ENCODE data around the gene KRT6B.
"Not testable (repeated sequence)": the region's sequence is repeated elsewhere in the genome, so short reads cannot be mapped to it uniquely, and the experiment has no call there.

The KRT6B gene

GRCh38 chr12:52469853-52470252, 17.9 kb upstream of the KRT6B start:
- DNase-seq (ENCODE audit: low spot score), result no peak

- no peak for DNase-seq (ENCODE audit: low spot score)
These were observed 13.0 kb upstream of the KRT6B start for GRCh38 chr12:52464897-52465296.

GRCh38 chr12:52461693-52462092, 9.7 kb upstream of the KRT6B start:
- DNase-seq (ENCODE audit: low spot score), result no peak

- DNase-seq (ENCODE audit: low spot score), result no peak
These were observed 6.9 kb upstream of the KRT6B start for GRCh38 chr12:52458861-52459260.

- DNase-seq (ENCODE audit: low spot score), result no peak
These were observed 3.9 kb upstream of the KRT6B start for GRCh38 chr12:52455821-52456220.

- no peak for DNase-seq (ENCODE audit: low spot score)
These were observed 2.7 kb upstream of the KRT6B start for GRCh38 chr12:52454411-52455201.

- DNase-seq (ENCODE audit: low spot score), result no peak
These were observed 3.7 kb downstream of the KRT6B start for GRCh38 chr12:52448228-52448627.

GRCh38 chr12:52447196-52447595, 4.8 kb downstream of the KRT6B start:
- DNase-seq (ENCODE audit: low spot score), result not testable (repeated sequence)

GRCh38 chr12:52446367-52447045, 5.4 kb downstream of the KRT6B start:
- no peak for DNase-seq (ENCODE audit: low spot score)

GRCh38 chr12:52445876-52446275, 6.1 kb downstream of the KRT6B start:
- DNase-seq (ENCODE audit: low spot score), result no peak

GRCh38 chr12:52444647-52445595, 7.0 kb downstream of the KRT6B start:
- DNase-seq (ENCODE audit: low spot score), result no peak

- no peak for DNase-seq (ENCODE audit: low spot score)
These were observed 8.0 kb downstream of the KRT6B start for GRCh38 chr12:52443966-52444365.

GRCh38 chr12:52442600-52443061, 9.3 kb downstream of the KRT6B start:
- DNase-seq (ENCODE audit: low spot score), result no peak

- DNase-seq (ENCODE audit: low spot score), result no peak
These were observed 10.5 kb downstream of the KRT6B start for GRCh38 chr12:52441320-52441911.

GRCh38 chr12:52440821-52441319, 11.1 kb downstream of the KRT6B start:
- no peak for DNase-seq (ENCODE audit: low spot score)

GRCh38 chr12:52439845-52440244, 12.1 kb downstream of the KRT6B start:
- no peak for DNase-seq (ENCODE audit: low spot score)

- no peak for DNase-seq (ENCODE audit: low spot score)
These were observed 12.5 kb downstream of the KRT6B start for GRCh38 chr12:52439420-52439819.

GRCh38 chr12:52438305-52439301, 13.3 kb downstream of the KRT6B start:
- DNase-seq (ENCODE audit: low spot score), result no peak

GRCh38 chr12:52437508-52437907, 14.4 kb downstream of the KRT6B start:
- no peak for DNase-seq (ENCODE audit: low spot score)

GRCh38 chr12:52436828-52437474, 15.0 kb downstream of the KRT6B start:
- DNase-seq (ENCODE audit: low spot score), result no peak

Measured in hematopoietic multipotent progenitor cell treated with erythropoietin and hydrocortisone succinate and interleukin-3 and kit ligand, for 17 days (in vitro differentiated cells).